ENCODE measurements around the gene RAB3B. TPM values are rescaled to one million over a fixed set of nuclear protein-coding genes. Genes with fewer than 3 reads are reported as not detected.

The RAB3B gene
- total RNA-seq = 5.3 and 31.8 TPM in 2 replicates

GRCh38 chr1:51990478-51990965, at the start of gene RAB3B:
RAB3B (minus strand) TSS chr1:51990700; CDS start chr1:51977117, 13,583 bp downstream.

GRCh38 chr1:52033190-52034049, 42.9 kb upstream of the RAB3B start, which contains the start of gene KTI12:
KTI12 (minus strand) TSS chr1:52033810; CDS start chr1:52033761, 49 bp downstream.

DNA sequence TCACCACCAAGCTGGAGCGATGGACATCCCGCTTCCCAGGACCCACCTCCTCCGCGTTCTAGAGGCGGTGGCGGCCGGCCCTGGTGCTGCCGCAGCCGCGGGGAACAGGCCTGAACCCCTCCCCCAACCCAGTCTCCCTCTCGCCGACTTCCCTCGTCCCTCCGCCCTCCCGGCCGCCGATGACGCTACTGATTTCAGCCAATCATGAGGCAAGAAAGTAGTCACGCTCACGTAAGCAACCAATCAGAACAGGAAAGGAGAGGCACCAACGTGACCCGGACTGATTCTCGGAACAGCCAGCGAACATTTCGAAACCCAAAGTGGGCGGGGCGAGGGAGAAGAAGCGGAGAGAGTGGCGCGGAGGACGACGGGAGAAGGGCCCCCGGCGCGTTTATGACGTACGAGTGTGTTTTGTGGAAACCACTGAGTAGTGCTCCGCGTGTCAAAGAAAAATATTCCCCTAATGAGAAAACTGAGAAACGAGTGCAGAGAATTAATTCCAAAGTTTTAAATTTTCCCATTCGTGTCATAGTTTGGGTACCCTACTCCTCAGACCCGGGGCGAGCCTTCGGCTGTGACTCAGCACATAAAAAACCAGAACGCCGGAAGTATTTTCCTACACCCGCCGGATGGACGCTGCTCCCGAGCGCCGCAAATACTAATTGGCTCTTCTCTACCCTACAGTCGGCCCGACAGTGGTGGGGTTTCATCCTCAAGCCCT, 111.7 kb downstream of the RAB3B start, which contains the start of gene NRDC:
Gene NRDC (minus strand): TSS at position 112 of the 721 bp plus-strand sequence. CDS start 112 bp downstream, outside the sequence.

Other genes starting within 250 kb of the RAB3B start
- 104 and 129 TPM in 2 replicates for gene NRDC, start 112.0 kb downstream of the RAB3B start, total RNA-seq
- 11.0 and 11.9 TPM in 2 replicates for gene KTI12, start 43.1 kb upstream of the RAB3B start, total RNA-seq
- 30.6 and 63.2 TPM in 2 replicates for gene TXNDC12, start 64.5 kb upstream of the RAB3B start, total RNA-seq
- 45.4 and 80.5 TPM in 2 replicates for gene BTF3L4, start 65.6 kb upstream of the RAB3B start, total RNA-seq
- gene ZFYVE9, start 151.4 kb upstream of the RAB3B start, total RNA-seq = 38.0 and 38.4 TPM in 2 replicates

Measured in smooth muscle cell of the umbilical artery (primary cell).